HepG2 (cell line): ENCODE measurements around the gene HLF. TPM values are rescaled to one million over a fixed set of nuclear protein-coding genes. Genes with fewer than 3 reads are reported as not detected.

Experiments
- ATAC-seq: fragments of 200-7000 bp; cut with Tn5 transposase; 3 replicates; pipeline ENCODE4 v1.9.1; 2020; ENCODE audit warnings: mild to moderate bottlenecking, moderate library complexity
- BruUV-seq: library from RNA; stranded (reverse); fragments of 400-500 nt; replicated peaks from 2 replicates; lab custom pipeline; 2021; lab: Mats Ljungman, UMichigan
- CTCF ChIA-PET: fragments of 300-600 bp; formaldehyde crosslinking; extraction: SDS; loops from one replicate; lab custom pipeline; 2021; ENCODE audit warnings: low total read pairs, inconsistent platforms, low intra/inter-chr PET ratio; lab: Yijun Ruan, JAX
- POLR2A ChIA-PET: fragments of 350-600 bp; sonication (Branson Sonifier 250); formaldehyde crosslinking; loops from one replicate; lab custom pipeline; 2020; ENCODE audit warnings: antibody characterized with exemption, inconsistent platforms; lab: Yijun Ruan, JAX
- DNase-seq: peaks from one replicate; pipeline ENCODE4 v3.0.0-alpha.2; 2015; ENCODE audit warnings: low spot score
- FAIRE-seq: peaks from 3 replicates; lab custom pipeline; 2011; peaks lifted over from hg19 to GRCh38; lab: Jason Lieb, UNC
- H2AFZ ChIP-seq: one replicate; pipeline ENCODE4 v1.6.1; 2011; ENCODE audit warnings: low read length, inconsistent platforms
- H3K27ac ChIP-seq: fragments of 300-600 bp; 3 replicates; pipeline ENCODE4 v1.8.0; 2011; ENCODE audit warnings: mixed run types, mild to moderate bottlenecking, mixed read lengths, low read length, inconsistent platforms; ENCODE audit not compliant: insufficient read depth; ENCODE audit errors: extremely low read length
- H3K27me3 ChIP-seq, 2 experiments: fragments of 200-600 bp in 1 of 2; 2 replicates in 1 of 2; 3 replicates in 1 of 2; pipeline versions ENCODE4 v1.6.0 to v1.8.0; 2011; ENCODE audit warnings: low read length in 2 of 2, mild to moderate bottlenecking in 2 of 2, moderate library complexity in 2 of 2, inconsistent platforms in 1 of 2; ENCODE audit not compliant: insufficient read depth in 2 of 2, control insufficient read depth in 1 of 2
- H3K36me3 ChIP-seq, 2 experiments: fragments of 200-600 bp in 1 of 2; replicated peaks in 1 of 2; 2 replicates in 1 of 2; 3 replicates in 1 of 2; pipeline versions ENCODE4 v1.5.1 to v1.8.0; 2011; ENCODE audit warnings: low read length in 2 of 2, inconsistent platforms in 1 of 2; ENCODE audit not compliant: insufficient read depth in 2 of 2, control insufficient read depth in 1 of 2
- H3K4me1 ChIP-seq: 2 replicates; pipeline ENCODE4 v1.5.1; 2012; ENCODE audit warnings: low read length, inconsistent platforms; ENCODE audit not compliant: insufficient read depth
- H3K4me2 ChIP-seq: 2 replicates; pipeline ENCODE4 v1.6.0; 2011; ENCODE audit warnings: low read depth, low read length, inconsistent platforms
- H3K4me3 ChIP-seq, 3 experiments: fragments of 200-600 bp in 1 of 3; sonication (generic), shearing (Covaris generic) in 1 of 3; replicated peaks in 1 of 3; 2 replicates each; pipeline ENCODE4 v1.5.1; 2011 to 2016; ENCODE audit warnings: low read length in 3 of 3, inconsistent platforms in 2 of 3, low read depth in 2 of 3, mild to moderate bottlenecking in 2 of 3, control low read depth in 1 of 3, mixed read lengths in 1 of 3; ENCODE audit not compliant: insufficient read depth in 1 of 3
- H3K79me2 ChIP-seq: one replicate; pipeline ENCODE4 v1.6.1; 2011; ENCODE audit warnings: low read length, inconsistent platforms; ENCODE audit not compliant: insufficient read depth
- H3K9ac ChIP-seq: 2 replicates; pipeline ENCODE4 v1.6.0; 2011; ENCODE audit warnings: mild to moderate bottlenecking, low read depth, low read length, inconsistent platforms; ENCODE audit not compliant: insufficient read depth
- H3K9me3 ChIP-seq: 2 replicates; pipeline ENCODE4 v1.5.1; 2012; ENCODE audit warnings: mild to moderate bottlenecking, low read length
- H4K20me1 ChIP-seq: 2 replicates; pipeline ENCODE4 v1.6.0; 2011; ENCODE audit warnings: inconsistent platforms, mild to moderate bottlenecking, low read length, moderate library complexity; ENCODE audit not compliant: insufficient read depth
- CREB3 ChIP-seq: sonication (generic); formaldehyde crosslinking; IDR thresholded peaks from 2 replicates; pipeline ENCODE4 v1.5.0; 2020; ENCODE audit warnings: missing genetic modification reagents
- GATAD2A ChIP-seq: IDR thresholded peaks from 2 replicates; pipeline ENCODE4 v1.6.1; 2016
- HCFC1 ChIP-seq: fragments of 150-350 bp; IDR thresholded peaks from 2 replicates; pipeline ENCODE4 v1.6.1; 2014; ENCODE audit warnings: low read depth, low read length
- MYPOP ChIP-seq: sonication (generic); formaldehyde crosslinking; IDR thresholded peaks from 2 replicates; pipeline ENCODE4 v1.8.1; 2023; ENCODE audit warnings: mild to moderate bottlenecking, moderate library complexity, missing genetic modification reagents
- TBX3 ChIP-seq: fragments of 450-650 bp; IDR thresholded peaks from 2 replicates; pipeline ENCODE4 v1.6.1; 2017; ENCODE audit warnings: antibody characterized with exemption, mild to moderate bottlenecking, inconsistent platforms, borderline replicate concordance
- TFE3 ChIP-seq: IDR thresholded peaks from 2 replicates; pipeline ENCODE4 v1.6.1; 2016
- XBP1 ChIP-seq: sonication (generic); formaldehyde crosslinking; IDR thresholded peaks from 2 replicates; pipeline ENCODE4 v1.5.0; 2020; ENCODE audit warnings: missing genetic modification reagents
- ZFY ChIP-seq: sonication (generic); formaldehyde crosslinking; IDR thresholded peaks from 2 replicates; pipeline ENCODE4 v1.4.0; 2020; ENCODE audit warnings: missing genetic modification reagents
- ZIK1 ChIP-seq: sonication (generic); formaldehyde crosslinking; IDR thresholded peaks from 2 replicates; pipeline ENCODE4 v1.5.0; 2020; ENCODE audit warnings: mild to moderate bottlenecking, low read depth, missing genetic modification reagents, borderline replicate concordance
- ZKSCAN1 ChIP-seq: fragments of 150-350 bp; IDR thresholded peaks from 2 replicates; pipeline ENCODE4 v1.6.1; 2014; ENCODE audit warnings: low read length
- ZNF143 ChIP-seq: sonication (generic); formaldehyde crosslinking; IDR thresholded peaks from 2 replicates; pipeline ENCODE4 v1.4.0; 2020; ENCODE audit warnings: missing genetic modification reagents
- ZNF430 ChIP-seq: sonication (generic); formaldehyde crosslinking; IDR thresholded peaks from 2 replicates; pipeline ENCODE4 v1.9.0; 2021; ENCODE audit warnings: mild to moderate bottlenecking, missing genetic modification reagents
- ZNF570 ChIP-seq: sonication (generic); formaldehyde crosslinking; IDR thresholded peaks from 2 replicates; pipeline ENCODE4 v1.4.0; 2020; ENCODE audit warnings: mild to moderate bottlenecking, missing genetic modification reagents, borderline replicate concordance
- ZNF616 ChIP-seq: sonication (generic); formaldehyde crosslinking; IDR thresholded peaks from 2 replicates; pipeline ENCODE4 v1.5.0; 2020; ENCODE audit warnings: low read depth, mild to moderate bottlenecking, missing genetic modification reagents
- ZNF75D ChIP-seq: sonication (generic); formaldehyde crosslinking; IDR thresholded peaks from 2 replicates; pipeline ENCODE4 v1.8.1; 2023; ENCODE audit warnings: missing genetic modification reagents, mild to moderate bottlenecking, borderline replicate concordance
- ZNF800 ChIP-seq: sonication (generic); formaldehyde crosslinking; IDR thresholded peaks from 2 replicates; pipeline ENCODE4 v1.4.0; 2020; ENCODE audit warnings: missing genetic modification reagents
- WGBS: methylation state at CpG from one replicate; pipeline ENCODE4 v1.1.6; 2017; ENCODE audit warnings: low lambda C conversion rate; 5-methylcytosine and 5-hydroxymethylcytosine counted together
- in situ Hi-C: cut with HindIII; loops from 2 replicates; pipeline ENCODE4 v1.10.0; 2017; ENCODE audit warnings: low pct_unique_long_range_greater_than_20kb; ENCODE audit not compliant: extremely low pct_ligation_motif_present
- intact Hi-C: fragments of 100-400 bp; cut with micrococcal nuclease; formaldehyde crosslinking; loops from one replicate; pipeline ENCODE4 v1.10.0; 2022; ENCODE audit not compliant: unreplicated experiment
- polyA plus RNA-seq, 8 experiments: library from polyadenylated mRNA; depleted of rRNA in 3 of 8; stranded (reverse) in 7 of 8; unstranded in 1 of 8; fragments of >200 nt; fragmentation: Illumina TruSeq in 4 of 8; extraction: Trizol in 4 of 8; gene quantifications; 2 replicates each; pipeline versions ENCODE4 v1.2.1 to v1.2.3, GENCODE V29; 2011 to 2016; ENCODE audit warnings: low read depth in 4 of 8, missing spikeins in 1 of 8, mixed read lengths in 1 of 8; ENCODE audit not compliant: insufficient read depth in 1 of 8
- total RNA-seq, 5 experiments: library from RNA; depleted of rRNA; stranded (reverse); fragments of >200 nt; fragmentation: Illumina TruSeq; extraction: Trizol; gene quantifications; 2 replicates each; pipeline ENCODE4 v1.2.3, GENCODE V29; 2016; ENCODE audit warnings: low read depth in 1 of 5

Gene HLF
- total and polyA plus RNA-seq, 2 of the 13 experiments (the other 11 are each of a cell fraction or from before 2014, with no cell fraction given) = 202 to 346 TPM

- TF ChIP-seq CREB3 (no peak), ZFY (CRISPR knock-in tag) (peak; percentile 35), ZNF800 (CRISPR knock-in tag) (peak; percentile 39; the same call in 1 of the 2 replicates), ZNF430 (CRISPR knock-in tag) (peak; percentile 25; the same call in 1 of the 2 replicates)
- TF ChIP-seq, all 625 proteins: peak for 66
These were observed 7.4 kb downstream of the HLF start (continued) for GRCh38 chr17:55271958-55272710.

- Histone ChIP-seq H3K9me3 (no peaks in the 10 kb centered on the region), H3K4me3 (peak overlapping the region; percentile 81 to 93 (median 83)), H4K20me1 (peaks cover 22% of the 10 kb centered on the region), H3K36me3 (peaks cover 21 to 91% of the 10 kb centered on the region in 2 experiments), H3K27ac (peak overlapping the region; percentile 84), H3K4me2 (peak overlapping the region; percentile 93), H3K27me3 (peaks cover 0 to 3% of the 10 kb centered on the region in 2 experiments; a peak in 1 of 5 replicates), H3K79me2 (peaks cover 99% of the 10 kb centered on the region), H3K9ac (peak overlapping the region; percentile 97), H2AFZ (no peak overlapping the region), H3K4me1 (peaks cover 64% of the 10 kb centered on the region)
- ChIA-PET POLR2A (interaction anchor here (0.7 to 13.8 kb wide), 7 partner anchors 7 to 507 kb away, joined by 3 to 626 read pairs (median 4); no protein-coding TSS in a partner anchor), CTCF (no interaction called here)
- 14% methylated on average over 13 of the region's 13 CpGs for WGBS
- DNase-seq (no peak), FAIRE-seq (no peak), ATAC-seq (peak; percentile 4; the same call in 1 of the 3 replicates)
- intact Hi-C loops = no loop called here
- no TSS peak for BruUV-seq
- in situ Hi-C loops = no loop called here
- TF ChIP-seq TFE3 (CRISPR knock-in tag) = no peak
- TF ChIP-seq ZKSCAN1 = no peak
- TF ChIP-seq GATAD2A (CRISPR knock-in tag) = no peak
- no peak for TF ChIP-seq ZNF143 (CRISPR knock-in tag)
- no peak for TF ChIP-seq TBX3
- TF ChIP-seq MYPOP = no peak; the same call in 1 of the 2 replicates
- TF ChIP-seq ZNF570 (CRISPR knock-in tag) = no peak
- no peak for TF ChIP-seq ZNF616
- TF ChIP-seq XBP1 (CRISPR knock-in tag) = no peak
- TF ChIP-seq HCFC1 = no peak
- no peak for TF ChIP-seq ZIK1
- TF ChIP-seq ZNF75D (CRISPR knock-in tag) = no peak
These were observed 8.2 kb downstream of the HLF start for GRCh38 chr17:55272711-55273578.
